Measurements from ENCODE around the gene MBLAC1. TPM values are rescaled to one million over a fixed set of nuclear protein-coding genes. Genes with fewer than 3 reads are reported as not detected.

MBLAC1 gene
- total and polyA plus RNA-seq, 2 donors (not counting 1 experiment from before 2014, with no cell fraction given) = 1.6 to 4.5 TPM

DNA sequence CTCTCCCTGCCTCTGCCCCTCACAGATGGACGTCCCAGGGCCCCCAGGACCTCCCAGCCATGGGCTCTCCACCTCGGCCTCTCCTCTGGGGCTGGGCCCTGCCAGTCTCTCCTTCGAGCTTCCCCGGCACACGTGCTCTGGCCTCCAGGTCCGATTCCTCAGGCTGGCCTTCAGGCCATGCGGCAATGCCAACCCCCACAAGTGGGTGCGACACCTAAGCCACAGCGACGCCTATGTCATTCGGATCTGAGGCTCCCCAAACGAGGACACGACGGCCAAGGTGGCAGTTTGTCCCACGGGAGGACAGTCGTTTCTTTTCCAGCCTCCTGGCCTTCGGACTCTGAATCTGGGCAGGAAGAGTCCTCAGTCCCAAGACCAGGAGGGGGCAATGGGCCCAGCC, 20.1 kb upstream of the MBLAC1 start:
- H4K20me1 ChIP-seq (ENCODE audit: control insufficient read depth, insufficient read depth, low read length, poor library complexity, severe bottlenecking) = no peaks in the 10 kb centered on the region
- no peaks in the 10 kb centered on the region for H3K9me3 ChIP-seq (ENCODE audit: control extremely low read depth in 1 of 3, control insufficient read depth in 2 of 3, insufficient read depth in 1 of 3, low read length in 2 of 3)
- Mint-ChIP-seq H3K27me3 (no peaks in the 10 kb centered on the region), H3K4me1 (peaks cover 7% of the 10 kb centered on the region), H3K4me3 (no peak overlapping the region), H3K9me3 (ENCODE audit: insufficient read depth) (no peaks in the 10 kb centered on the region), H3K27ac (no peak overlapping the region)
- no peak overlapping the region for H3K9ac ChIP-seq (ENCODE audit: low read length)
- H3K4me1 ChIP-seq (ENCODE audit: control insufficient read depth in 2 of 2, insufficient read depth in 2 of 2, low read length in 2 of 2) = peaks cover 4 to 9% of the 10 kb centered on the region in 2 donors
- POLR2A ChIA-PET = no interaction called here
- H3K4me2 ChIP-seq (replicated peaks; ENCODE audit: low read depth, low read length, poor library complexity, severe bottlenecking) = no peak overlapping the region
- no peak overlapping the region for H3K27ac ChIP-seq (ENCODE audit: low read length in 2 of 2)
- WGBS (ENCODE audit: insufficient coverage) = 93% methylated on average over 14 of the region's 17 CpGs
- H3K27me3 ChIP-seq (replicated peaks in 1 of 4; ENCODE audit: control extremely low read depth in 1 of 4, control insufficient read depth in 3 of 4, insufficient read depth in 4 of 4, low read length in 3 of 4) = no peaks in the 10 kb centered on the region
- no peak overlapping the region for H3K4me3 ChIP-seq (ENCODE audit: control extremely low read depth in 1 of 5, extremely low read depth in 1 of 5, insufficient read depth in 1 of 5, low read depth in 2 of 5, low read length in 4 of 5)
- no peak for TF ChIP-seq EZH2 (IDR thresholded peaks at IDR 0.05; ENCODE audit: borderline replicate concordance, insufficient read depth, low read depth, low read length, poor library complexity, severe bottlenecking)
- TF ChIP-seq, protein P1, sequence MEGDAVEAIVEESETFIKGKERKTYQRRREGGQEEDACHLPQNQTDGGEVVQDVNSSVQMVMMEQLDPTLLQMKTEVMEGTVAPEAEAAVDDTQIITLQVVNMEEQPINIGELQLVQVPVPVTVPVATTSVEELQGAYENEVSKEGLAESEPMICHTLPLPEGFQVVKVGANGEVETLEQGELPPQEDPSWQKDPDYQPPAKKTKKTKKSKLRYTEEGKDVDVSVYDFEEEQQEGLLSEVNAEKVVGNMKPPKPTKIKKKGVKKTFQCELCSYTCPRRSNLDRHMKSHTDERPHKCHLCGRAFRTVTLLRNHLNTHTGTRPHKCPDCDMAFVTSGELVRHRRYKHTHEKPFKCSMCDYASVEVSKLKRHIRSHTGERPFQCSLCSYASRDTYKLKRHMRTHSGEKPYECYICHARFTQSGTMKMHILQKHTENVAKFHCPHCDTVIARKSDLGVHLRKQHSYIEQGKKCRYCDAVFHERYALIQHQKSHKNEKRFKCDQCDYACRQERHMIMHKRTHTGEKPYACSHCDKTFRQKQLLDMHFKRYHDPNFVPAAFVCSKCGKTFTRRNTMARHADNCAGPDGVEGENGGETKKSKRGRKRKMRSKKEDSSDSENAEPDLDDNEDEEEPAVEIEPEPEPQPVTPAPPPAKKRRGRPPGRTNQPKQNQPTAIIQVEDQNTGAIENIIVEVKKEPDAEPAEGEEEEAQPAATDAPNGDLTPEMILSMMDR (IDR thresholded peaks at IDR 0.05) = no peak
- no peak for ATAC-seq (ENCODE audit: low read depth)
- no peak overlapping the region for H2AFZ ChIP-seq (ENCODE audit: insufficient read depth, low read depth, low read length, poor library complexity, severe bottlenecking)
- H3K79me2 ChIP-seq (ENCODE audit: control insufficient read depth, insufficient read depth, low read length) = peaks cover 4% of the 10 kb centered on the region
- no peak for DNase-seq
- CTCF ChIA-PET = no interaction called here
- intact Hi-C loops (cut with micrococcal nuclease) = no loop called here
- peaks cover 0 to 35% of the 10 kb centered on the region in 2 experiments for H3K36me3 ChIP-seq (replicated peaks in 1 of 2; ENCODE audit: control extremely low read depth in 1 of 2, control insufficient read depth in 1 of 2, extremely low read depth in 1 of 2, insufficient read depth in 2 of 2, low read length in 1 of 2)

DNA sequence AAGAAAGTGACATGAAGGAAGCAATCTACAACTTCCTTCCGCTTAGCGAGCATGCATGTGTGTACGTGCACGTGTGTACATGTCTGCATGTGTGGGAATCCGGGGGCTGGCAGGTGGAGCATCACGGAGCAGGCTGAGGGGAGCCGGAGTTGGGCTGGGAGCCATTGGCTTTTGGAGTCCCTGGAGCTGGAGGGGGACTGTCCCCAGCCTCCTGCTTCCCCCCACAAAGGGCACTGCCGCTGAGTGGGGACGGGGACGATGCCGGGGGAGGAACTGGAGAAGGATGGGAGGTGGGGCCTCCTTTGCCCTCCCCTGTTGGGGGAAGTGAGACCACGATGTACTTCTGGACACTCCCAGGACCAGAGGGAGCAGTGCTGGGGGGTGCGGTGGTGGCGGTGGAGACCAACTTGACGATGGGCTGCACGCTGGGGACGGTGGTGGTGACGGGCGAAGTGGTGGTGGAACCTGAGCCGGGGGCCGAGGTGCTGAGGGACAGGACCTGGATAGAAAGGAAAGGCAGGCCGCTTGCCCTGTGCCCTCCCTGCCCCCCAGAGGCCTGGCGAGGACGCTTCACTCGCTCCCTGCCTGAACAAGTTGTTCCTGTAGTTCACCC, 19.5 kb upstream of the MBLAC1 start:
- no peak overlapping the region for H3K4me2 ChIP-seq (replicated peaks; ENCODE audit: low read depth, low read length, poor library complexity, severe bottlenecking)
- H2AFZ ChIP-seq (ENCODE audit: insufficient read depth, low read depth, low read length, poor library complexity, severe bottlenecking) = no peak overlapping the region
- Mint-ChIP-seq H3K9me3 (ENCODE audit: insufficient read depth) (no peaks in the 10 kb centered on the region), H3K27me3 (no peaks in the 10 kb centered on the region), H3K4me3 (no peak overlapping the region), H3K27ac (no peak overlapping the region), H3K4me1 (peaks cover 7% of the 10 kb centered on the region)
- H3K36me3 ChIP-seq (replicated peaks in 1 of 2; ENCODE audit: control extremely low read depth in 1 of 2, control insufficient read depth in 1 of 2, extremely low read depth in 1 of 2, insufficient read depth in 2 of 2, low read length in 1 of 2) = peaks cover 0 to 41% of the 10 kb centered on the region in 2 experiments
- H3K27me3 ChIP-seq (replicated peaks in 1 of 4; ENCODE audit: control extremely low read depth in 1 of 4, control insufficient read depth in 3 of 4, insufficient read depth in 4 of 4, low read length in 3 of 4) = no peaks in the 10 kb centered on the region
- H3K9ac ChIP-seq (ENCODE audit: low read length) = no peak overlapping the region
- POLR2A ChIA-PET = interaction anchor here (0.6 kb wide), 1 partner anchor 56 kb away, joined by 3 read pairs; no protein-coding TSS in a partner anchor
- 93% methylated on average over 24 of the region's 25 CpGs for WGBS (ENCODE audit: insufficient coverage)
- ATAC-seq (ENCODE audit: low read depth) = no peak
- TF ChIP-seq, protein P1 (IDR thresholded peaks at IDR 0.05) = no peak
- no peak for TF ChIP-seq EZH2 (IDR thresholded peaks at IDR 0.05; ENCODE audit: borderline replicate concordance, insufficient read depth, low read depth, low read length, poor library complexity, severe bottlenecking)
- H3K9me3 ChIP-seq (ENCODE audit: control extremely low read depth in 1 of 3, control insufficient read depth in 2 of 3, insufficient read depth in 1 of 3, low read length in 2 of 3) = no peaks in the 10 kb centered on the region
- DNase-seq = no peak
- no peak overlapping the region for H3K4me3 ChIP-seq (ENCODE audit: control extremely low read depth in 1 of 5, extremely low read depth in 1 of 5, insufficient read depth in 1 of 5, low read depth in 2 of 5, low read length in 4 of 5)
- H4K20me1 ChIP-seq (ENCODE audit: control insufficient read depth, insufficient read depth, low read length, poor library complexity, severe bottlenecking) = no peaks in the 10 kb centered on the region
- H3K79me2 ChIP-seq (ENCODE audit: control insufficient read depth, insufficient read depth, low read length) = peaks cover 4% of the 10 kb centered on the region
- H3K4me1 ChIP-seq (ENCODE audit: control insufficient read depth in 2 of 2, insufficient read depth in 2 of 2, low read length in 2 of 2) = peaks cover 2 to 4% of the 10 kb centered on the region in 2 donors
- no peak overlapping the region for H3K27ac ChIP-seq (ENCODE audit: low read length in 2 of 2)
- CTCF ChIA-PET = no interaction called here
- intact Hi-C loops (cut with micrococcal nuclease) = no loop called here

Data from B cell (primary cell).